ENCODE data around the gene FGFRL1. TPM values are rescaled to one million over a fixed set of nuclear protein-coding genes. Genes with fewer than 3 reads are reported as not detected.

FGFRL1 gene, protein sequence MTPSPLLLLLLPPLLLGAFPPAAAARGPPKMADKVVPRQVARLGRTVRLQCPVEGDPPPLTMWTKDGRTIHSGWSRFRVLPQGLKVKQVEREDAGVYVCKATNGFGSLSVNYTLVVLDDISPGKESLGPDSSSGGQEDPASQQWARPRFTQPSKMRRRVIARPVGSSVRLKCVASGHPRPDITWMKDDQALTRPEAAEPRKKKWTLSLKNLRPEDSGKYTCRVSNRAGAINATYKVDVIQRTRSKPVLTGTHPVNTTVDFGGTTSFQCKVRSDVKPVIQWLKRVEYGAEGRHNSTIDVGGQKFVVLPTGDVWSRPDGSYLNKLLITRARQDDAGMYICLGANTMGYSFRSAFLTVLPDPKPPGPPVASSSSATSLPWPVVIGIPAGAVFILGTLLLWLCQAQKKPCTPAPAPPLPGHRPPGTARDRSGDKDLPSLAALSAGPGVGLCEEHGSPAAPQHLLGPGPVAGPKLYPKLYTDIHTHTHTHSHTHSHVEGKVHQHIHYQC
- 23.1 and 28.1 TPM in 2 replicates for total RNA-seq
- polyA plus RNA-seq = 27.8 and 34.0 TPM in 2 replicates

DNA sequence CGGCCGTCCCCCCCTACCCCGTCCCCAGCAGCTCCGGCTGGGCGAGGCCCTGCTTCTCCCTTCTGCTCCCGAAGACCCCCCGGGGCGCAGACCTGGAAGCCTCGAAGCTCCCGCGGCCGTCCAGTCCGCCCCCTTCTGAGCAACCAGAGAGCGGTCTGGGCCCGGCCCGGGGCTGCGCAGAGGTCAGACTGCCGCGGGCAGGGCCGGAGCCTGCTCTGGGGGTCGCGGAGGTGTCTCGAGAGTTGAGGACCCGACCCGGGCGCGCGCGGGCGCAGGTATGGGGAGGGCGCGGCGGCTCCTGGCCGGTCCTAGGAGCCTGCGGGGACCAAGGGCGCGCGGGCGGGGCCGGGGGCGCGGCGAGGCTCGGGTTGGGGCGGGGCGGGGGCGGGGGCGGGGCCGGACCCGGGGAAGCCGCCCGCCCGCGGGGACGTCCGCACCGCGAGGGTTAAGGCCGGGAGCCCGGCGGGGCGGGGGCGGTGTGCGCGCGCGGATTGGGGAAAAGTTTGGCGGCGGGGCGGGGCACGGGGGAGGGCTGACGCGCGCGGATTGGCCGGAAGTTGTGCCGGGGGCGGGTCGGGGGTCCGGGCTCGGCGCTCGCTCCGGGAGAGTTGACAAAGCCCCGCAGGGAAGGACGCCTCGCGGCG is at the start of gene FGFRL1:
FGFRL1 (plus strand) TSS at position 605 of the 644 bp plus-strand sequence. CDS start 860 bp downstream, outside the sequence.
- Histone ChIP-seq H3K4me1 (ENCODE audit: insufficient read depth) (peaks cover 11% of the 10 kb centered on the region), H3K4me2 (peak within 1 kb of the TSS; percentile 100), H4K20me1 (ENCODE audit: insufficient read depth, poor library complexity, severe bottlenecking) (no peaks in the 10 kb centered on the region), H2AFZ (peak within 1 kb of the TSS; percentile 60), H3K9me2 (replicated peaks; ENCODE audit: insufficient read depth) (no peaks in the 10 kb centered on the region), H3K9me3 (ENCODE audit: low read depth) (no peaks in the 10 kb centered on the region), H3K4me3 (peak within 1 kb of the TSS; percentile 57), H3K36me3 (replicated peaks; ENCODE audit: insufficient read depth, low read depth) (no peaks in the 10 kb centered on the region), H3K27me3 (peaks cover 24% of the 10 kb centered on the region), H3K27ac (peak within 1 kb of the TSS; percentile 88), H3K79me2 (peaks cover 9% of the 10 kb centered on the region)
- WGBS (ENCODE audit: low lambda C conversion rate, missing lambda C conversion rate) = 4% methylated on average over 20 of the region's 89 CpGs
- TF ChIP-seq EZH2 (IDR thresholded peaks at IDR 0.05; ENCODE audit: borderline replicate concordance) (no peak), EZH2phosphoT487 (IDR thresholded peaks at IDR 0.05; ENCODE audit: low read depth, severe bottlenecking, unreplicated experiment) (no peak)
- TF ChIP-seq, protein P1, sequence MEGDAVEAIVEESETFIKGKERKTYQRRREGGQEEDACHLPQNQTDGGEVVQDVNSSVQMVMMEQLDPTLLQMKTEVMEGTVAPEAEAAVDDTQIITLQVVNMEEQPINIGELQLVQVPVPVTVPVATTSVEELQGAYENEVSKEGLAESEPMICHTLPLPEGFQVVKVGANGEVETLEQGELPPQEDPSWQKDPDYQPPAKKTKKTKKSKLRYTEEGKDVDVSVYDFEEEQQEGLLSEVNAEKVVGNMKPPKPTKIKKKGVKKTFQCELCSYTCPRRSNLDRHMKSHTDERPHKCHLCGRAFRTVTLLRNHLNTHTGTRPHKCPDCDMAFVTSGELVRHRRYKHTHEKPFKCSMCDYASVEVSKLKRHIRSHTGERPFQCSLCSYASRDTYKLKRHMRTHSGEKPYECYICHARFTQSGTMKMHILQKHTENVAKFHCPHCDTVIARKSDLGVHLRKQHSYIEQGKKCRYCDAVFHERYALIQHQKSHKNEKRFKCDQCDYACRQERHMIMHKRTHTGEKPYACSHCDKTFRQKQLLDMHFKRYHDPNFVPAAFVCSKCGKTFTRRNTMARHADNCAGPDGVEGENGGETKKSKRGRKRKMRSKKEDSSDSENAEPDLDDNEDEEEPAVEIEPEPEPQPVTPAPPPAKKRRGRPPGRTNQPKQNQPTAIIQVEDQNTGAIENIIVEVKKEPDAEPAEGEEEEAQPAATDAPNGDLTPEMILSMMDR (IDR thresholded peaks at IDR 0.05; ENCODE audit: poor library complexity) = peak; percentile 3
- peak; percentile 96 for DNase-seq (ENCODE audit: low spot score)

DNA sequence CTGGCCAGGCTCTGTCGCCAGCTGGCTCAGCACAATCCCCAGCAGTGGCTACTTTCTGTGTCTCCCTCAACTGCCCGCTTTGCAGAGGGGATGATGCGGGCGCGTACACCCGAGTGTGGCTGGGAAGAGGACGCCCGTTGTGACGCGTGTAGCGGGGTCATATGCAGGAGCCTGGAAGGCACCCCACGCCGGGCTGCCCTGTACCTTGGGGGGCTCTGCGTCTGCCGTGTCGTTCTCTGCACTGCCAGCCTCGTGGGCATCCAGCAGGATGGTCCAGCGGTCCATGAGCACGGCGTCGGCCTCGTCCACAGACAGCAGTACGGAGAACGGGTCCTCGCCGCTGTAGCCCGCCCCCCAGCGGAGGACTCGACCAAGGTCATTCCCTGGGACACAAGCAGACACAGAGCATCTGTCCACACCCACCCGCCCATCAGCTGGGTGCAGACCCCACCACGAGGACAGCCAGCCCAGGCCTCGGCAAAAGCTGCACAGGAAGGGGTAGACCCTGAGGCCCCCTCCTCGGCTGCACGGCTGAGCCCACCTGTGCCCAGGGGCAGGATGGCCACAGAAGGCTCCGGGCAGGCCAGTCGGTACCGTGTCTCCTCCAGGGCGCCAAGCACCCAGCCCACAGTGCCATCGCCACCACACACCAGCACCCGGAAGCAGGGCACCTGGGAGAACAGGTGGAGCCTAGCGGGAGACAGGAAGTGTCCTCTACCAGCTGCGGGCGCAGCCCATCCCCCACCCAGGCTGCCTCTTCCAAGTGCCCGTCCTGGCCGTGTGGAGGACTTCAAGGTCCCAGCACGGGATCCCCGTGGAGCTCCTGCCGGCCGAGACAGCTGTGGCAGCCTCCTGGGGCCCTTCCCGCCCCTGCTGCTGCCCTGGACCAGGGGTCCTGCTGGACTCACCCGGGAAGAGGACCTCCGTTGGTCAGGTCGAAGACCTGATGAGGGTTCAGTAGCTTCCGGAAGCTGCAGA is 48.9 kb upstream of the FGFRL1 start:
- no peak overlapping the region for H3K4me2 ChIP-seq
- no peaks in the 10 kb centered on the region for H3K79me2 ChIP-seq
- 97% methylated on average over 47 of the region's 54 CpGs for WGBS (ENCODE audit: low lambda C conversion rate, missing lambda C conversion rate)
- H4K20me1 ChIP-seq (ENCODE audit: insufficient read depth, poor library complexity, severe bottlenecking) = no peaks in the 10 kb centered on the region
- no peaks in the 10 kb centered on the region for H3K27me3 ChIP-seq
- no peaks in the 10 kb centered on the region for H3K4me1 ChIP-seq (ENCODE audit: insufficient read depth)
- no peaks in the 10 kb centered on the region for H3K9me2 ChIP-seq (replicated peaks; ENCODE audit: insufficient read depth)
- no peaks in the 10 kb centered on the region for H3K9me3 ChIP-seq (ENCODE audit: low read depth)
- no peaks in the 10 kb centered on the region for H3K36me3 ChIP-seq (replicated peaks; ENCODE audit: insufficient read depth, low read depth)
- TF ChIP-seq, protein P1 (IDR thresholded peaks at IDR 0.05; ENCODE audit: poor library complexity) = no peak
- TF ChIP-seq EZH2phosphoT487 (IDR thresholded peaks at IDR 0.05; ENCODE audit: low read depth, severe bottlenecking, unreplicated experiment) (no peak), EZH2 (IDR thresholded peaks at IDR 0.05; ENCODE audit: borderline replicate concordance) (no peak)
- H3K4me3 ChIP-seq = no peak overlapping the region
- DNase-seq (ENCODE audit: low spot score) = no peak
- H3K27ac ChIP-seq = no peak overlapping the region
- no peak overlapping the region for H2AFZ ChIP-seq

DNA sequence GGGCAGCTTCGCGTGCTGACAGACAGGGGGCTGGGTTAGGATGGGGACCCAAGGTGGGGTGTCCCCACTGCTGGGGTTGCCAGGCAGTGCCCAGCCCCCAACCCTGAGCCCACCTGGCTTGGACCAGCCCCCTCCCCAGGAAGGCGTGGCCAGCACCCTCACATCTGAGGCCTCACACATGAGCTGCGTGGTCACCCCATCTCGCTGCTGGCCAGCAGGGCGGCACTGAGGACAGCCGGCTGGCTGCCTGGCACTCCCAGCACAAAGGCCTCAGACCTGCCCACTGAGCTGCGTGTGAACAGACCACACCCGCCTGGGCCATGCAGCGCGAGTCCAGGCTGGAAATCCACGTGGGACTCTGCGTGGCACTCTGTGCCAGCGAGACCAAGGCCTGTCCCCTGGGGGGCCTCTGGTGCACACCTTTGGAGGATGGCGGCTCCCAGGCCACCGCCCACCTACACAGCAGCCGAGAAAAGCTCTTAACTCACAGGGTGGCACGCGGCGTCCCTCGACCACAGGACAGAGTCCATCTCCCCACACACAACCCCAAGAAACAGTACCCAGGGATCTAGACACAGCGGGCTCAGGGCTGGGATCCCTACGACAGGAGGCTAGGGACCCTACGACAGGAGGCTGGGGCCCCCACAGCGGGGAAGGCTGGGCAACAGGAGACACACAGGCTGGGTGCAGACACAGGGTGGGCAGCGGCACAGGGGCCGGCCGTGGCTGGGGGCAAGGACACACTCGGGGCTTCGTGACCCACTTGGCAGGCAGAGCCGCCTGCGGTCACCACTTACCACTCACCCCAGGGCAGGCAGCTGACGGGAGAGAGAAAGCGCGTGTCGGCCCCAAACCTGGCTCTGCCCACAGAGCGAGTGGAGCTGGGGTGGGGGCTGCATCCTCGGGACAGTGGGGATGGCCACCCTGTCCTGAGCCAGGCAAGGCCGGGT is 47.9 kb upstream of the FGFRL1 start:
- TF ChIP-seq EZH2 (IDR thresholded peaks at IDR 0.05; ENCODE audit: borderline replicate concordance) (no peak), EZH2phosphoT487 (IDR thresholded peaks at IDR 0.05; ENCODE audit: low read depth, severe bottlenecking, unreplicated experiment) (no peak)
- TF ChIP-seq, protein P1 (IDR thresholded peaks at IDR 0.05; ENCODE audit: poor library complexity) = no peak
- no peak for DNase-seq (ENCODE audit: low spot score)
- H3K9me3 ChIP-seq (ENCODE audit: low read depth) = no peaks in the 10 kb centered on the region
- no peaks in the 10 kb centered on the region for H3K4me1 ChIP-seq (ENCODE audit: insufficient read depth)
- no peak overlapping the region for H3K27ac ChIP-seq
- no peaks in the 10 kb centered on the region for H3K79me2 ChIP-seq
- WGBS (ENCODE audit: low lambda C conversion rate, missing lambda C conversion rate) = 95% methylated on average over 34 of the region's 39 CpGs
- H3K36me3 ChIP-seq (replicated peaks; ENCODE audit: insufficient read depth, low read depth) = no peaks in the 10 kb centered on the region
- H2AFZ ChIP-seq = no peak overlapping the region
- H3K9me2 ChIP-seq (replicated peaks; ENCODE audit: insufficient read depth) = no peaks in the 10 kb centered on the region
- H3K4me2 ChIP-seq = no peak overlapping the region
- no peaks in the 10 kb centered on the region for H4K20me1 ChIP-seq (ENCODE audit: insufficient read depth, poor library complexity, severe bottlenecking)
- no peak overlapping the region for H3K4me3 ChIP-seq
- no peaks in the 10 kb centered on the region for H3K27me3 ChIP-seq
